ENCODE measurements around the gene ABCD2. TPM values are rescaled to one million over a fixed set of nuclear protein-coding genes. Genes with fewer than 3 reads are reported as not detected.
"Not testable (repeated sequence)": the region's sequence is repeated elsewhere in the genome, so short reads cannot be mapped to it uniquely, and the experiment has no call there.

ABCD2 gene
- polyA plus RNA-seq, 3 donors from 2014 or later = 0.02 to 0.76 (median 0.36) TPM

DNA sequence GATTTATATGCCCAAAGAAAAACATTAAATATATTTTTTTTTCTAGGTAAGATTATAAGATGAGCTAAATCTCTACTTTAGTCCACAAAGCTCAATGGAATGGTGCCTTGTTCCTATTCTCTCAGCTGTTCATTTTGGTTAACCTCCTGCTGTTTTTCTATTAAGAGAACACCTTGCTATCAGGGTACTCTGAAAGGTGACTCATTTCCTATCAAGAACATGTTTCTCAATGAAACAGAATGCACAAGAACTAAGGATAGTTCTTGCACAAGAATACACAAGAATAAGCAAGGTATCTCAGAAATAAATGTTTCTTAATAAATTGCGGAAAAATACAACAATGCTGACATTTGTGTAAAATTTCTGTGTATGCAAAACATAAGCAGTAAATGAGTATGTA, 14.1 kb downstream of the ABCD2 start:
- no peak overlapping the region for H3K27ac Mint-ChIP-seq
- peaks cover 0 to 2% (median 2%) of the 10 kb centered on the region in 3 donors for H3K27me3 Mint-ChIP-seq (ENCODE audit: low read depth in 3 of 3)
- no peak for DNase-seq
- H3K4me1 Mint-ChIP-seq = no peaks in the 10 kb centered on the region
- peaks cover 0 to 11% (median 0%) of the 10 kb centered on the region in 3 donors for H3K36me3 Mint-ChIP-seq
- no peak overlapping the region for H3K4me3 Mint-ChIP-seq
- no peaks in the 10 kb centered on the region for H3K9me3 Mint-ChIP-seq

DNA sequence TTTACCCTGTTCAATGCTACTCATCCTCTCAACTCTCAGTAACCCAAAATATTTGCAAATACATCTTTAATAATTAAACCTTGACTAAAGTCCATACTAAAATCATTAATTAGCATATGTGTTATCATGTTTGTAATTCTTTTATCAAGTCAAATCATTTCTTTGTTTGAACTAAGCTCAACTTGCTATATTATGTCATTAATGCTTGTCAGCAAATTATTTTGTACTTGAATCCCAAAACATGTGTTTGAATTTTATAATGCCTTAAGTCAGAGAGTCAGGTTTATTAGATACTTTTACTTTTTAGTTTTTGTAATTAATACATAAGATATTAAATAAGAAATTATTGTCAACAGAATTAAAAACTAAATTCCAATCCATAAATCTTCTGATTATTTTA, 16.5 kb downstream of the ABCD2 start:
- no peak for DNase-seq
- no peaks in the 10 kb centered on the region for H3K4me1 Mint-ChIP-seq
- no peak overlapping the region for H3K27ac Mint-ChIP-seq
- peaks cover 0 to 2% (median 2%) of the 10 kb centered on the region in 3 donors for H3K27me3 Mint-ChIP-seq (ENCODE audit: low read depth in 3 of 3)
- H3K9me3 Mint-ChIP-seq = no peaks in the 10 kb centered on the region
- H3K4me3 Mint-ChIP-seq = no peak overlapping the region
- peaks cover 0 to 14% (median 0%) of the 10 kb centered on the region in 3 donors for H3K36me3 Mint-ChIP-seq

DNA sequence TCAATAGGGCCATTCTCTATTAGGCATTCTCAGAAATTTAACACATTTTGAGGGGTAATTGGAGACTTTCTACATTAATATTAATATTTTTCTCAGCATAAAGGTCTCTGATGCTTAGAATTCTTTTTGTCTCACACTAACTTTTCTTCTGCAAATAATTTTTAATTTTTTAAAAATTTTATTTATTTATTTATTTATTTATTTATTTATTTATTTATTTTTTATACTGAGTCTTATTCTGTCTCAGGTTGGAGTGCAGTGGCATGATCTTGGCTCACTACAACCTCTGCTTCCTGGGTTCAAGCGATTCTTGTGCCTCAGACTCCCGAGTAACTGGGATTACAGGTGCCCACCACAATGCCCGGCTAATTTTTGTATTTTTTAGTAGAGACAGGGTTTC, 17.7 kb downstream of the ABCD2 start:
- not testable (repeated sequence) for H3K4me1 Mint-ChIP-seq; H3K27me3 Mint-ChIP-seq (ENCODE audit: low read depth in 3 of 3); DNase-seq; H3K4me3 Mint-ChIP-seq; H3K27ac Mint-ChIP-seq; H3K9me3 Mint-ChIP-seq
- peaks cover 0 to 14% (median 0%) of the 10 kb centered on the region in 3 donors for H3K36me3 Mint-ChIP-seq

DNA sequence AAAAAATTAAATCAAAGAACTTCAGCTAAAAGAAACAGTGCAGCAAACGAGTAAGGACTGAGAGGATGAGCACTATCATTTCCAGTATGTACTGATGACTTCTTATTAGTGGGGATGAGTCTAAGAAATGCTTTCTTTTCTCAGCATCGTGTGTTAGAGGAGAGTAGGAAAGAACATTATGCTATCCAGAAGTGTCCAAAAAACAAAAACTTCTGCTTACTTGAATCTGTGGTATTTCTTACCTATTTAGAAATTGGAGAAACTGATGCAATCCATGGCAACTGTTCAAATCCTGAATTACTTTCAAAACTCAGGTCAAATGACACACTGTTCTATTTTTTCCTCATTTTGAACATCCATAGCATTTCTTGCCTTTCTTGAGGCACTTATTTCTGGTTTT, 23.7 kb downstream of the ABCD2 start:
- Mint-ChIP-seq H3K36me3 (peaks cover 0 to 4% (median 0%) of the 10 kb centered on the region in 3 donors), H3K9me3 (no peaks in the 10 kb centered on the region), H3K4me1 (no peaks in the 10 kb centered on the region), H3K27me3 (ENCODE audit: low read depth in 3 of 3) (peaks cover 0 to 2% (median 0%) of the 10 kb centered on the region in 3 donors), H3K4me3 (no peak overlapping the region), H3K27ac (peak overlapping the region in 1 of 6 donors; percentile 15)
- DNase-seq = no peak

DNA sequence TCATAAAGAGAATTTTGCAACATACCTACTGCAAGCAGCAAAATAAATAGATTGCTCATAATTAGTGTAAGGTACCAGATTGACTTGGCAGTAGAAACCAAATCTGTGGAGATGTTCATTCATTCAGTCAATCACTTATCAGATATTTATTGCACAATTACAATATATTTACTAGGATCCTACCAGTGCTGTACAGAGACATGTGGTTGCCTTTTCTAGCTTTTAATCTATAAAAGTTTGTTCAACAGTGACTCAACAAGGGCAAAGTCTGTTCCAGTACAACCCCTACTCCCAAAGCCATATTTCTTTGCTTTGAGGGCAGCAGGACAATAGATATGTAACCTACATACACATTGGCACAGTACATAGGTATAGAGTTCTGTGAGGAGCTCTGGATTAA, 27.3 kb downstream of the ABCD2 start:
- Mint-ChIP-seq H3K9me3 (no peaks in the 10 kb centered on the region), H3K36me3 (no peaks in the 10 kb centered on the region), H3K4me1 (no peaks in the 10 kb centered on the region), H3K27ac (no peak overlapping the region), H3K4me3 (no peak overlapping the region), H3K27me3 (ENCODE audit: low read depth in 3 of 3) (peaks cover 0 to 2% (median 0%) of the 10 kb centered on the region in 3 donors)
- no peak for DNase-seq

DNA sequence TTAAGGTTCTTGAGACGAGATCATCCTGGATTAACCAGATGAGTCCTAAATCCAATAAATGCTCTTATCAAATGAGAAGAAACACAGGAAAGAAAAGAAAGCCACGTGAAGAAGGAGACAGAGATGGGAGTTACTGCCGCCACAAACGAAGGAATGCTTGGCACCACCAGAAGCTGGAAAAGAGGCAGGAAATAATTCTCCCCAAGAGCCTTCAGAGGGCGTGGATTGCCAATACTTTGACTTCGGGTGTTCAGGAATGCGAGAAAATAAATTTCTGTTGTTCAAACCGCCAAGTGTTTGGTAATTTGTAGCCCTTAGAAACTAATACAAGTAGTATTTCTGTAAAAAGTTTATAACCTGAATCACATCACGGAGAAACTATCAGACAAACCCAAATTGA, 31.3 kb downstream of the ABCD2 start:
- Mint-ChIP-seq H3K4me1 (no peaks in the 10 kb centered on the region), H3K27ac (no peak overlapping the region), H3K9me3 (no peaks in the 10 kb centered on the region), H3K27me3 (ENCODE audit: low read depth in 3 of 3) (peaks cover 0 to 2% (median 0%) of the 10 kb centered on the region in 3 donors), H3K4me3 (no peak overlapping the region), H3K36me3 (no peaks in the 10 kb centered on the region)
- DNase-seq = no peak

DNA sequence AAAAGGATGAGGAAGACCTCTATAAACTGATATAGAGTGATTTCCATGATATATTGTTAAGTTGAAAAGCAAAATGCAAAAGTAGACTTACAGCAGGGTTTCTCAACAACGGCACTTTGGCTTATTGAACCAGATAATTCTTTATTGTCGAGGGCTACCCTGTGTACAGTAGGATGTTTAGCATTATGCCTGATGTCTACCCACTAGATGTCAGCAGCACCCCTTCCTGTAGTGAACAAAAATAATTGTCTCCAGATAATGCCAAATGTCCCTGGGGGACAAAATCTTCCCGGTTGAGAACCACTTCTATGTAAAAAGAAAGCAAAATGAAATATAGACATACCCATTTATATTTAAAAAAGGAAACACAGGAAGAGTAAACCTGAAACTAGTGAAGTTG, 32.4 kb downstream of the ABCD2 start:
- DNase-seq = peak; percentile 11 to 33 (median 25)
- H3K27ac Mint-ChIP-seq = no peak overlapping the region

DNA sequence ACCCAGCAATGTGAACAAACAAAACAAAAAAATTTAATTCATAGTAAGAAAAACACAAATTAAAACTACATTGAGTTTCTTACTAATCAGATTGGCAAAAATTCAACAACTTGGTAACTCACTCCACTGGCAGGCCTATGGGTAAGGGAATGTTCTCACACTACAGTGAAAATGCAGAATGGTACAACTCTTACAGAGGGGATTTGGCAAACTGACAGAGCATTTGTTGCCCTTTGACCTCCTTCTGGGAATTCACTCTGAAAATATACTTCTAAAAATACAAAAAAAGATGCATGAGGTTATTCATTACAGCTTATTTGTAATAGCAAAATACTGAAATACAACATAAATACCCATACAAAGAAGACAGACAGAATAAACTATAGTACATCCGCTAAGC, 32.8 kb downstream of the ABCD2 start:
- DNase-seq = no peak
- peaks cover 0 to 2% (median under 1%) of the 10 kb centered on the region in 3 donors for H3K27me3 Mint-ChIP-seq (ENCODE audit: low read depth in 3 of 3)
- H3K4me3 Mint-ChIP-seq = no peak overlapping the region
- no peaks in the 10 kb centered on the region for H3K36me3 Mint-ChIP-seq
- no peaks in the 10 kb centered on the region for H3K4me1 Mint-ChIP-seq
- H3K27ac Mint-ChIP-seq = no peak overlapping the region
- H3K9me3 Mint-ChIP-seq = no peaks in the 10 kb centered on the region

More for the DNA sequence above, 32.4 kb downstream of the ABCD2 start:
- no peaks in the 10 kb centered on the region for H3K9me3 Mint-ChIP-seq
- peaks cover 0 to 2% (median 0%) of the 10 kb centered on the region in 3 donors for H3K27me3 Mint-ChIP-seq (ENCODE audit: low read depth in 3 of 3)
- H3K4me3 Mint-ChIP-seq = no peak overlapping the region
- H3K36me3 Mint-ChIP-seq = no peaks in the 10 kb centered on the region
- H3K4me1 Mint-ChIP-seq = no peaks in the 10 kb centered on the region

DNA sequence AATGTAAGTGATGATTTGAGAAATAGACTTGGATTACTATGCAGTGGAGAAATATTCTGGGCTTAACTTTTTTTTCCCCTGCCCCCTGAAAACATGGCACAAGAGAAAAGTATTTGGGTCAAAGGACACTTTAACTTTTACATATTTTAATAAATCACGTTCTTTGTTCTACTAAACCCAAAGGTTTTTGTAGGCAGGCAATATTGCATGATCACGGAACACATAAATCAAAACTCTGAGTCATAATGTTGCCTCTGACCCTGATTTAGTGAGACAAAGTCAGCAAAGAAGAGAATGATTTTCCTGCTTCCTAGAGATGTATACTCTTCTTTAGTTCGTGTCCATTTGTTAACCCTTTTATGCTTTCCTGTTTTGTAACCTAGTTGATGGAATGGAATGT, 38.0 kb downstream of the ABCD2 start:
- no peak for DNase-seq
- H3K27ac Mint-ChIP-seq = no peak overlapping the region
- no peaks in the 10 kb centered on the region for H3K9me3 Mint-ChIP-seq
- H3K4me3 Mint-ChIP-seq = no peak overlapping the region
- H3K4me1 Mint-ChIP-seq = no peaks in the 10 kb centered on the region
- no peaks in the 10 kb centered on the region for H3K36me3 Mint-ChIP-seq
- peaks cover 0 to 2% (median 1%) of the 10 kb centered on the region in 3 donors for H3K27me3 Mint-ChIP-seq (ENCODE audit: low read depth in 3 of 3)

DNA sequence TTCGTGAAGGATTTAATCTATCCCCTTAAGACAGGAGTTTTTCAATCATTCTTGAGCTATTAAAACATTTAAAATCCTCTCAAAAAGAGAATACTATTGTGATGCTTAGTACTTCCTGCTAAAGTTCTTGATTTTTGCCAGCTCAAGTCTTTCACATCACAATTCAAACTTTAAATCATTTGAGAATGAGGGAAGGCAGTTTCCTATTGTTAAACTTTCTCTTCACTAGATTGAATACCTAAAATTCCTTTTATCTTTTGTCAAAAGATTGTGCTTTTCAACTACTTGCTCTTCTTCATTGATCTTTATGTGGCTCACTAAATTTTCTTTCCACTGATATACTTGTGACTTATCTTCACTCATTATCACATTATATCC, 44.1 kb downstream of the ABCD2 start:
- H3K4me1 Mint-ChIP-seq = no peaks in the 10 kb centered on the region
- H3K36me3 Mint-ChIP-seq = peaks cover 0 to 6% (median 0%) of the 10 kb centered on the region in 3 donors
- no peaks in the 10 kb centered on the region for H3K9me3 Mint-ChIP-seq
- no peak overlapping the region for H3K4me3 Mint-ChIP-seq
- H3K27ac Mint-ChIP-seq = no peak overlapping the region
- DNase-seq = no peak
- H3K27me3 Mint-ChIP-seq (ENCODE audit: low read depth in 3 of 3) = peaks cover 0 to 2% (median 0%) of the 10 kb centered on the region in 3 donors

DNA sequence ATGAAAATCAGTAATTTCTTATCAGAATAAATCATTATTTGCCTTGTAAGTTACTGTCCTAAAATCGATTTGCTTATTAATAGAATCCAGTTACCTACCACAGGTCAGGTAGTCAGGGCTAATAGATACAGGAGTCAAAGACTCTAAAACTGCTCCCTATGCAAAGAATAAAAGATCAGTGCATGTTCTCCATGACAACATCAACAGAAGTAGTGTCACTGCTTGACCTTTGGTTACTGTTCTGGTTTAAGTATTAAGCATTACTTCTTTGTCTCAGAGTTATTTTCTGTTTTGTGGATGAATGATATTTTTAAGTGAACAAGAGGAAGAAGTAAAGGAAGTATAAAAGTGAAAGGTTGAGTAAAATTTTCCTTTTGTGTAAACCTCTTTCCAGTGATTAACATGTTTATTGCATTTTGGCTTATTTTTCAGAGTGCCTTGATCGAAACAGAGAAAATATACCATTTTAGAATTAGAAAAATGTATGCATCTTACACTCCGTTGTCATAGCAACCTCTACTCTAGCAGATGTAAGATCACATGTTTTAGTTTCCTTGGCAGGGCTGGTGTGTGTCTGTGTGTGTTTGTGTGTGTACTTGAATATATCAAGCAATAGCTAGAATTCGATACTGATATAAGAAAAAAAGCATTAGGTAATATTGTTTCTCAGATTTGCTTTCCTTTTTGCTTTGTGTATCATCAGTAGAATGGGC, 44.7 kb downstream of the ABCD2 start:
- H3K36me3 Mint-ChIP-seq = peaks cover 0 to 9% (median 3%) of the 10 kb centered on the region in 3 donors
- no peak for DNase-seq
- peak overlapping the region in 1 of 6 donors; percentile 11 for H3K27ac Mint-ChIP-seq
- no peak overlapping the region for H3K4me3 Mint-ChIP-seq
- H3K4me1 Mint-ChIP-seq = no peaks in the 10 kb centered on the region
- peaks cover 0 to 2% (median 0%) of the 10 kb centered on the region in 3 donors for H3K27me3 Mint-ChIP-seq (ENCODE audit: low read depth in 3 of 3)
- H3K9me3 Mint-ChIP-seq = peaks cover 0 to 4% (median 0%) of the 10 kb centered on the region in 6 donors

DNA sequence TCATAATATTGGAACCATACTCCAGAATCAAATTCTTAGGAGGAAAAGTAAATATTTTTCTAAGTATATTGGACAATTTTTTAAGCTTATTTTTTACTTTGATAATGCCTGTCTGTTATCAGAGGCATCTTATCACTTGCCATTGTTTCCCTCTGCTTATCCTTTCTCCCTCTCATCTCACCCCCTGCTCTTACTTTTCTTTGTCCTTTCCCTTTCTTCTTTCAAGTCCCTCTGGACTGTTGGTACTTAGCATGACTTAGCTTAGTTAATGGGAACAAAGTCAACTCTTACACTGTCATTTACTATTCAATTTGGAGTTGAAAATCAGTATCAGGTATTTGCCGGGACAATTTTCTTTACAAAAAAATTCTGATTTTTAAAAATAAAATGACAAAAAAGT, 45.2 kb downstream of the ABCD2 start:
- no peak for DNase-seq
- no peak overlapping the region for H3K27ac Mint-ChIP-seq
- H3K36me3 Mint-ChIP-seq = peaks cover 0 to 13% (median 8%) of the 10 kb centered on the region in 3 donors
- H3K4me1 Mint-ChIP-seq = no peaks in the 10 kb centered on the region
- peaks cover 0 to 2% (median 1%) of the 10 kb centered on the region in 3 donors for H3K27me3 Mint-ChIP-seq (ENCODE audit: low read depth in 3 of 3)
- H3K4me3 Mint-ChIP-seq = no peak overlapping the region
- H3K9me3 Mint-ChIP-seq = peaks cover 0 to 10% (median 1%) of the 10 kb centered on the region in 6 donors

DNA sequence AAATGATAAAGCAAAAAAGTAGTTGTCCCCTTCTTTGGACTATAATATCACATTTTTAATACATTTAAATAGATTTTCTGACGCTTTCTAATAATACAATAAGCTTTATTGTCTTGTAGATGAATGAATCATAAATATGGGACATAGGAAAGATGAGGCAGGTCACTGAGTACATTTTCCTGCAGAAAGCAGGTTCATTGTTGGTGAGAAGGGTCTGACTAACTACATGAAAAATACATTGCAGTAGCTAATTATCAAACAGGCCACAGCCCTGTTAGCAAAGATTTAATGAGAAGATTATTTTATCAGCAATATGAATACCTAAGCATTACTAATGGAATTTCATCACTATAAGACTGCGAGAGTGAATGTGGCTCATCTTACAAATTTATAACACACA, 45.6 kb downstream of the ABCD2 start:
- Mint-ChIP-seq H3K27me3 (ENCODE audit: low read depth in 3 of 3) (peaks cover 0 to 2% (median 1%) of the 10 kb centered on the region in 3 donors), H3K4me3 (no peak overlapping the region), H3K9me3 (peaks cover 0 to 10% (median 1%) of the 10 kb centered on the region in 6 donors), H3K27ac (no peak overlapping the region), H3K4me1 (no peaks in the 10 kb centered on the region), H3K36me3 (peaks cover 0 to 13% (median 8%) of the 10 kb centered on the region in 3 donors)
- DNase-seq = no peak

DNA sequence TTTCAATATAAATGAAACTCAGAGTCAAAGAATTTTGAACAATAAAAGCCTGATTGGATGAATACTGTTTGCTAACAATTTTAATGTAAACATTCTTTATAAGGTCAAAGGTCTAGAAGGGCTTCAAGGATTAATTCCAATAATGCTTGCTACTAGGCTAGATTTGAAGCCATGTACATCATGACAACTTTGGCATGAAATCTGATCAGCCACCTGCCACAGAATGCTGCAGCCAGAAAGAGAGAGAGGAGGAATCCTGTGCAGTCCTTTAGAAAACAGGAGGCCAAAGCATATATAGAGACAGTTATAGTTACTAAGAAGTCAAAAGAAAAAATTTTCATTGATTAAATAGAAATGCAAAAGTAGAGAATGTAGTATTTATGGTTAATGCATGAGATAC, 47.1 kb downstream of the ABCD2 start:
- H3K27me3 Mint-ChIP-seq (ENCODE audit: low read depth in 3 of 3) = peaks cover 0 to 2% (median 1%) of the 10 kb centered on the region in 3 donors
- H3K9me3 Mint-ChIP-seq = peaks cover 0 to 10% (median 1%) of the 10 kb centered on the region in 6 donors
- H3K4me3 Mint-ChIP-seq = no peak overlapping the region
- no peaks in the 10 kb centered on the region for H3K4me1 Mint-ChIP-seq
- H3K36me3 Mint-ChIP-seq = peaks cover 0 to 13% (median 8%) of the 10 kb centered on the region in 3 donors
- no peak overlapping the region for H3K27ac Mint-ChIP-seq
- DNase-seq = no peak

DNA sequence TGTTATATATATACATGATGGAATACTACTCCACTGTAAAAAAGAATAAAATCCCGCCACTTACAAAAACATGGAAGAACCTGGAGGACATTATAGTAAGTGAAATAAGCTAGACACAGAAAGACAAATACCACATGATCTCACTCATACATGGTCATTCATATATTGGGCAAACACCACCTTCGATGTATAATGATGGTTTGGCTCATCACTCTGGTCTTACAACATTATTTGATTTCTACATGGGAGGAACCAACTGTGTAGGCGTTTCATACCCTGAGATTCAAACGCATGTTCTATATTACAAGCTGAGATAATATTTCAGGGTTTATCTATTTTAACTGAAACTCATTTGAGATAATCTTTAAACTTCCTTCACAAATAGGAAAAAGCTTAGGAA, 48.3 kb downstream of the ABCD2 start:
- peaks cover 0 to 13% (median 12%) of the 10 kb centered on the region in 3 donors for H3K36me3 Mint-ChIP-seq

More for the DNA sequence above, 48.3 kb downstream of the ABCD2 start:
- Mint-ChIP-seq H3K27ac (no peak overlapping the region), H3K4me3 (no peak overlapping the region), H3K9me3 (peaks cover 0 to 15% (median 5%) of the 10 kb centered on the region in 6 donors), H3K27me3 (ENCODE audit: low read depth in 3 of 3) (peaks cover 3 to 4% (median 3%) of the 10 kb centered on the region in 3 donors), H3K4me1 (no peaks in the 10 kb centered on the region)
- no peak for DNase-seq
